ENCODE measurements around the gene NID2.

DNA sequence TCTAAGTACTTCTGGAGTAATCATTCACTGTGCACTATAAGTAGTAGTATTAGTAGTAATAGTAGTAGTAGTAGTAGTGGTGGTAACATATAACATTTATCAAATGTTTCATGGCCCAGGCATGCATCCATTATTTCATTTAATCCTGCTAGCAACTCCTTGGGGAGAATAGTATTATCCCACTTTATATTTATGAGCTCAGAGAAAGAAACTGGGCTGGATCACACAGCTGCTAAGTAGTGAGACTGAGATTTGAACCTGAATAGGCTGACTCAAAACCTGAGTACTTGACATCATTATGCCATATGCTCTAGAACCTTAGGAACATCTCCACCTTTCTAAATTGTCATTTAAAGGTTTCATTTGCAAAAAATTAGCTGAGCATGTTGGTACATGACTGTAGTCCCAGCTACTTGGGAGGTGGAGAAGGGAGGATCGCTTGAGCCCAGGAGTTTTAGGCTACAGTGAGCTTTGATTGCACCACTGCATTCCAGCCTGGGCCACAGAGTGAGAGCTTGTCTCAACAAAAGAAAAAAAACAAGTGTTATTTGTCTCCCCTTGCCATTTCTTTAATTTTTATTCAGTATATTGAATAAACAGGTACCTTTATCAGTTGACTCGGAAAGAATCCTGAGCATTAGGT is 11.4 kb upstream of the NID2 start:
- TF ChIP-seq EP300 (IDR thresholded peaks at IDR 0.05; ENCODE audit: borderline replicate concordance in 1 of 2, low read depth in 1 of 2, low read length in 1 of 2), result no peak
- TF ChIP-seq EZH2phosphoT487 (IDR thresholded peaks at IDR 0.05; ENCODE audit: borderline replicate concordance, low read depth), result no peak
- TF ChIP-seq TEAD4 (IDR thresholded peaks at IDR 0.05; ENCODE audit: borderline replicate concordance, insufficient read depth), result no peak
- TF ChIP-seq, protein P1, sequence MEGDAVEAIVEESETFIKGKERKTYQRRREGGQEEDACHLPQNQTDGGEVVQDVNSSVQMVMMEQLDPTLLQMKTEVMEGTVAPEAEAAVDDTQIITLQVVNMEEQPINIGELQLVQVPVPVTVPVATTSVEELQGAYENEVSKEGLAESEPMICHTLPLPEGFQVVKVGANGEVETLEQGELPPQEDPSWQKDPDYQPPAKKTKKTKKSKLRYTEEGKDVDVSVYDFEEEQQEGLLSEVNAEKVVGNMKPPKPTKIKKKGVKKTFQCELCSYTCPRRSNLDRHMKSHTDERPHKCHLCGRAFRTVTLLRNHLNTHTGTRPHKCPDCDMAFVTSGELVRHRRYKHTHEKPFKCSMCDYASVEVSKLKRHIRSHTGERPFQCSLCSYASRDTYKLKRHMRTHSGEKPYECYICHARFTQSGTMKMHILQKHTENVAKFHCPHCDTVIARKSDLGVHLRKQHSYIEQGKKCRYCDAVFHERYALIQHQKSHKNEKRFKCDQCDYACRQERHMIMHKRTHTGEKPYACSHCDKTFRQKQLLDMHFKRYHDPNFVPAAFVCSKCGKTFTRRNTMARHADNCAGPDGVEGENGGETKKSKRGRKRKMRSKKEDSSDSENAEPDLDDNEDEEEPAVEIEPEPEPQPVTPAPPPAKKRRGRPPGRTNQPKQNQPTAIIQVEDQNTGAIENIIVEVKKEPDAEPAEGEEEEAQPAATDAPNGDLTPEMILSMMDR (IDR thresholded peaks at IDR 0.05), result no peak
- TF ChIP-seq, protein P2, sequence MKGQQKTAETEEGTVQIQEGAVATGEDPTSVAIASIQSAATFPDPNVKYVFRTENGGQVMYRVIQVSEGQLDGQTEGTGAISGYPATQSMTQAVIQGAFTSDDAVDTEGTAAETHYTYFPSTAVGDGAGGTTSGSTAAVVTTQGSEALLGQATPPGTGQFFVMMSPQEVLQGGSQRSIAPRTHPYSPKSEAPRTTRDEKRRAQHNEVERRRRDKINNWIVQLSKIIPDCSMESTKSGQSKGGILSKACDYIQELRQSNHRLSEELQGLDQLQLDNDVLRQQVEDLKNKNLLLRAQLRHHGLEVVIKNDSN (IDR thresholded peaks at IDR 0.05; ENCODE audit: borderline replicate concordance, low read depth), result no peak
- TF ChIP-seq, protein P3, sequence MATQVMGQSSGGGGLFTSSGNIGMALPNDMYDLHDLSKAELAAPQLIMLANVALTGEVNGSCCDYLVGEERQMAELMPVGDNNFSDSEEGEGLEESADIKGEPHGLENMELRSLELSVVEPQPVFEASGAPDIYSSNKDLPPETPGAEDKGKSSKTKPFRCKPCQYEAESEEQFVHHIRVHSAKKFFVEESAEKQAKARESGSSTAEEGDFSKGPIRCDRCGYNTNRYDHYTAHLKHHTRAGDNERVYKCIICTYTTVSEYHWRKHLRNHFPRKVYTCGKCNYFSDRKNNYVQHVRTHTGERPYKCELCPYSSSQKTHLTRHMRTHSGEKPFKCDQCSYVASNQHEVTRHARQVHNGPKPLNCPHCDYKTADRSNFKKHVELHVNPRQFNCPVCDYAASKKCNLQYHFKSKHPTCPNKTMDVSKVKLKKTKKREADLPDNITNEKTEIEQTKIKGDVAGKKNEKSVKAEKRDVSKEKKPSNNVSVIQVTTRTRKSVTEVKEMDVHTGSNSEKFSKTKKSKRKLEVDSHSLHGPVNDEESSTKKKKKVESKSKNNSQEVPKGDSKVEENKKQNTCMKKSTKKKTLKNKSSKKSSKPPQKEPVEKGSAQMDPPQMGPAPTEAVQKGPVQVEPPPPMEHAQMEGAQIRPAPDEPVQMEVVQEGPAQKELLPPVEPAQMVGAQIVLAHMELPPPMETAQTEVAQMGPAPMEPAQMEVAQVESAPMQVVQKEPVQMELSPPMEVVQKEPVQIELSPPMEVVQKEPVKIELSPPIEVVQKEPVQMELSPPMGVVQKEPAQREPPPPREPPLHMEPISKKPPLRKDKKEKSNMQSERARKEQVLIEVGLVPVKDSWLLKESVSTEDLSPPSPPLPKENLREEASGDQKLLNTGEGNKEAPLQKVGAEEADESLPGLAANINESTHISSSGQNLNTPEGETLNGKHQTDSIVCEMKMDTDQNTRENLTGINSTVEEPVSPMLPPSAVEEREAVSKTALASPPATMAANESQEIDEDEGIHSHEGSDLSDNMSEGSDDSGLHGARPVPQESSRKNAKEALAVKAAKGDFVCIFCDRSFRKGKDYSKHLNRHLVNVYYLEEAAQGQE (IDR thresholded peaks at IDR 0.05; ENCODE audit: low read depth, low read length), result no peak
- no peak for TF ChIP-seq RAD21 (IDR thresholded peaks at IDR 0.05; ENCODE audit: low read length)
- no peak for TF ChIP-seq POLR2AphosphoS5 (IDR thresholded peaks at IDR 0.05; ENCODE audit: low read depth, low read length)
- no peak for TF ChIP-seq SMC3 (IDR thresholded peaks at IDR 0.05; ENCODE audit: low read depth, low read length)
- TF ChIP-seq, protein P4, sequence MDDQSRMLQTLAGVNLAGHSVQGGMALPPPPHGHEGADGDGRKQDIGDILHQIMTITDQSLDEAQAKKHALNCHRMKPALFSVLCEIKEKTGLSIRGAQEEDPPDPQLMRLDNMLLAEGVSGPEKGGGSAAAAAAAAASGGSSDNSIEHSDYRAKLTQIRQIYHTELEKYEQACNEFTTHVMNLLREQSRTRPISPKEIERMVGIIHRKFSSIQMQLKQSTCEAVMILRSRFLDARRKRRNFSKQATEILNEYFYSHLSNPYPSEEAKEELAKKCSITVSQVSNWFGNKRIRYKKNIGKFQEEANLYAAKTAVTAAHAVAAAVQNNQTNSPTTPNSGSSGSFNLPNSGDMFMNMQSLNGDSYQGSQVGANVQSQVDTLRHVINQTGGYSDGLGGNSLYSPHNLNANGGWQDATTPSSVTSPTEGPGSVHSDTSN (IDR thresholded peaks at IDR 0.05), result no peak
- no peak for TF ChIP-seq SIN3A (IDR thresholded peaks at IDR 0.05; ENCODE audit: borderline replicate concordance, low read depth, low read length)
- no peak for TF ChIP-seq TCF12 (IDR thresholded peaks at IDR 0.05)
- TF ChIP-seq TAF1 (IDR thresholded peaks at IDR 0.05; ENCODE audit: borderline replicate concordance, low read depth, low read length), result no peak

Measured in SK-N-SH (cell line).